ENCODE results near the gene PHRF1. TPM values are rescaled to one million over a fixed set of nuclear protein-coding genes. Genes with fewer than 3 reads are reported as not detected.

PHRF1 gene
- total and polyA plus RNA-seq, 9 of the 15 experiments (the other 6 are each of a cell fraction or from before 2014, with no cell fraction given), result 0.07 to 37.2 (median 7.7) TPM

DNA sequence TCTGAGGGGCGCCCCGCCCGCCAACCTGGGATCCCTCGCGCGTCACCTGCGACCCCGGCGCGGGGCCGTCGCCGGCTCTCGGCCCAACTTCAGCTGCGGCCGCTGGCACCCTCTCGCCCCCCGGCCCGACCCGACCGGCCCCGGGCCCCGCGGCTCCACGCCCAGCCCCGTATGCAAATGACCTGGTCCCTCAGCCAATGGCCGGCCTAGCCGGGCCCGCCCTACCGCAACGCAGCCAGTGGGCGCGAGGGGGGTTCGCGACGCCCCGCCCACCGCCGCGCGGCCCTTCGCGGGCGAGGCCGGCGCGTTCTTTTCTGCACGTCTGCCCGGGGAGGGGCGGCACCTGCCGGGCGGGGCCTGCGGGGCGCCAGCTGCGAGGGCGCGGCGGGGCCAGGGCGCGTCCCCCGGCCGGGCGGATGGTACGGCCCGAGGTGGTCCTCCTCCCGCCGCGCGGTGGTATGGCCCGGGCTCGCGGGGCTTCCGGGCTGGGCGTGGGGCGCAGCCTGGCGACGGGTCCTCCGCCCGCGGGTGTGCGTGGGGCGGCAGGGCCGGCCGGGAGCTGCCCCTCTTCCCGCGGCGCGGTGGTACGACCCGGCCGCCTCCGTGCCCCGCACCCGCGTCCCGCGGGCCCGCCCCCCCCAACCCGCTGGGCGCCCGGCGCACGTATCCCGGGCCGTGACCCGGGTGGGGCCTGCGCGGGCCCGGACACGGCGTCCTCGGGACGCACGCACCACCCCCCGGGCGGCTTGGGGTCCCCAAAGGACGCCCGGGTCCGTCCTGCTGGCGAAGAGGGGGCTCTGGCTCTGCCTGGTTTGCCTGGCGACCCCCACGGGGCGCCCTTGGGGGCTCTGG, 7.7 kb upstream of the PHRF1 start (continued):
- TF ChIP-seq, protein P1, sequence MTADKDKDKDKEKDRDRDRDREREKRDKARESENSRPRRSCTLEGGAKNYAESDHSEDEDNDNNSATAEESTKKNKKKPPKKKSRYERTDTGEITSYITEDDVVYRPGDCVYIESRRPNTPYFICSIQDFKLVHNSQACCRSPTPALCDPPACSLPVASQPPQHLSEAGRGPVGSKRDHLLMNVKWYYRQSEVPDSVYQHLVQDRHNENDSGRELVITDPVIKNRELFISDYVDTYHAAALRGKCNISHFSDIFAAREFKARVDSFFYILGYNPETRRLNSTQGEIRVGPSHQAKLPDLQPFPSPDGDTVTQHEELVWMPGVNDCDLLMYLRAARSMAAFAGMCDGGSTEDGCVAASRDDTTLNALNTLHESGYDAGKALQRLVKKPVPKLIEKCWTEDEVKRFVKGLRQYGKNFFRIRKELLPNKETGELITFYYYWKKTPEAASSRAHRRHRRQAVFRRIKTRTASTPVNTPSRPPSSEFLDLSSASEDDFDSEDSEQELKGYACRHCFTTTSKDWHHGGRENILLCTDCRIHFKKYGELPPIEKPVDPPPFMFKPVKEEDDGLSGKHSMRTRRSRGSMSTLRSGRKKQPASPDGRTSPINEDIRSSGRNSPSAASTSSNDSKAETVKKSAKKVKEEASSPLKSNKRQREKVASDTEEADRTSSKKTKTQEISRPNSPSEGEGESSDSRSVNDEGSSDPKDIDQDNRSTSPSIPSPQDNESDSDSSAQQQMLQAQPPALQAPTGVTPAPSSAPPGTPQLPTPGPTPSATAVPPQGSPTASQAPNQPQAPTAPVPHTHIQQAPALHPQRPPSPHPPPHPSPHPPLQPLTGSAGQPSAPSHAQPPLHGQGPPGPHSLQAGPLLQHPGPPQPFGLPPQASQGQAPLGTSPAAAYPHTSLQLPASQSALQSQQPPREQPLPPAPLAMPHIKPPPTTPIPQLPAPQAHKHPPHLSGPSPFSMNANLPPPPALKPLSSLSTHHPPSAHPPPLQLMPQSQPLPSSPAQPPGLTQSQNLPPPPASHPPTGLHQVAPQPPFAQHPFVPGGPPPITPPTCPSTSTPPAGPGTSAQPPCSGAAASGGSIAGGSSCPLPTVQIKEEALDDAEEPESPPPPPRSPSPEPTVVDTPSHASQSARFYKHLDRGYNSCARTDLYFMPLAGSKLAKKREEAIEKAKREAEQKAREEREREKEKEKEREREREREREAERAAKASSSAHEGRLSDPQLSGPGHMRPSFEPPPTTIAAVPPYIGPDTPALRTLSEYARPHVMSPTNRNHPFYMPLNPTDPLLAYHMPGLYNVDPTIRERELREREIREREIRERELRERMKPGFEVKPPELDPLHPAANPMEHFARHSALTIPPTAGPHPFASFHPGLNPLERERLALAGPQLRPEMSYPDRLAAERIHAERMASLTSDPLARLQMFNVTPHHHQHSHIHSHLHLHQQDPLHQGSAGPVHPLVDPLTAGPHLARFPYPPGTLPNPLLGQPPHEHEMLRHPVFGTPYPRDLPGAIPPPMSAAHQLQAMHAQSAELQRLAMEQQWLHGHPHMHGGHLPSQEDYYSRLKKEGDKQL (CRISPR knock-in tag; IDR thresholded peaks at IDR 0.05; ENCODE audit: borderline replicate concordance), result no peak
- TF ChIP-seq ZNF311 (CRISPR knock-in tag; IDR thresholded peaks at IDR 0.05) (no peak), MBD2 (IDR thresholded peaks at IDR 0.05; ENCODE audit: borderline replicate concordance, low read depth) (peak; percentile 58; the same call in 1 of the 2 replicates), ATF1 (CRISPR knock-in tag; IDR thresholded peaks at IDR 0.05) (peak; percentile 36; the same call in 1 of the 2 replicates), ATF1 (tag; IDR thresholded peaks at IDR 0.05) (no peak), KDM1A (IDR thresholded peaks at IDR 0.05) (no peak), ELF1 (tag; IDR thresholded peaks at IDR 0.05) (peak; percentile 73), ZNF23 (CRISPR knock-in tag; IDR thresholded peaks at IDR 0.05) (no peak), SMAD4 (CRISPR knock-in tag; conservative IDR thresholded peaks at IDR 0.05) (peak; percentile 92), GABPA (tag; conservative IDR thresholded peaks at IDR 0.05; ENCODE audit: low read depth) (peak; percentile 47), RHOXF2B (CRISPR knock-in tag; conservative IDR thresholded peaks at IDR 0.05) (no peak), NCOA6 (IDR thresholded peaks at IDR 0.05) (no peak), XRCC3 (IDR thresholded peaks at IDR 0.05) (no peak), HMGN3 (IDR thresholded peaks at IDR 0.05; ENCODE audit: borderline replicate concordance, extremely low read depth, insufficient read length, low read depth, low read length) (peak; percentile 46), HMG20A (CRISPR knock-in tag; conservative IDR thresholded peaks at IDR 0.05) (no peak), CAMTA2 (CRISPR knock-in tag; conservative IDR thresholded peaks at IDR 0.05) (no peak), ZNF253 (CRISPR knock-in tag; conservative IDR thresholded peaks at IDR 0.05) (no peak)
- TF ChIP-seq, protein P2, sequence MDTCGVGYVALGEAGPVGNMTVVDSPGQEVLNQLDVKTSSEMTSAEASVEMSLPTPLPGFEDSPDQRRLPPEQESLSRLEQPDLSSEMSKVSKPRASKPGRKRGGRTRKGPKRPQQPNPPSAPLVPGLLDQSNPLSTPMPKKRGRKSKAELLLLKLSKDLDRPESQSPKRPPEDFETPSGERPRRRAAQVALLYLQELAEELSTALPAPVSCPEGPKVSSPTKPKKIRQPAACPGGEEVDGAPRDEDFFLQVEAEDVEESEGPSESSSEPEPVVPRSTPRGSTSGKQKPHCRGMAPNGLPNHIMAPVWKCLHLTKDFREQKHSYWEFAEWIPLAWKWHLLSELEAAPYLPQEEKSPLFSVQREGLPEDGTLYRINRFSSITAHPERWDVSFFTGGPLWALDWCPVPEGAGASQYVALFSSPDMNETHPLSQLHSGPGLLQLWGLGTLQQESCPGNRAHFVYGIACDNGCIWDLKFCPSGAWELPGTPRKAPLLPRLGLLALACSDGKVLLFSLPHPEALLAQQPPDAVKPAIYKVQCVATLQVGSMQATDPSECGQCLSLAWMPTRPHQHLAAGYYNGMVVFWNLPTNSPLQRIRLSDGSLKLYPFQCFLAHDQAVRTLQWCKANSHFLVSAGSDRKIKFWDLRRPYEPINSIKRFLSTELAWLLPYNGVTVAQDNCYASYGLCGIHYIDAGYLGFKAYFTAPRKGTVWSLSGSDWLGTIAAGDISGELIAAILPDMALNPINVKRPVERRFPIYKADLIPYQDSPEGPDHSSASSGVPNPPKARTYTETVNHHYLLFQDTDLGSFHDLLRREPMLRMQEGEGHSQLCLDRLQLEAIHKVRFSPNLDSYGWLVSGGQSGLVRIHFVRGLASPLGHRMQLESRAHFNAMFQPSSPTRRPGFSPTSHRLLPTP (IDR thresholded peaks at IDR 0.05; ENCODE audit: borderline replicate concordance, extremely low read depth, insufficient read length), result no peak
- TF ChIP-seq, protein P3, sequence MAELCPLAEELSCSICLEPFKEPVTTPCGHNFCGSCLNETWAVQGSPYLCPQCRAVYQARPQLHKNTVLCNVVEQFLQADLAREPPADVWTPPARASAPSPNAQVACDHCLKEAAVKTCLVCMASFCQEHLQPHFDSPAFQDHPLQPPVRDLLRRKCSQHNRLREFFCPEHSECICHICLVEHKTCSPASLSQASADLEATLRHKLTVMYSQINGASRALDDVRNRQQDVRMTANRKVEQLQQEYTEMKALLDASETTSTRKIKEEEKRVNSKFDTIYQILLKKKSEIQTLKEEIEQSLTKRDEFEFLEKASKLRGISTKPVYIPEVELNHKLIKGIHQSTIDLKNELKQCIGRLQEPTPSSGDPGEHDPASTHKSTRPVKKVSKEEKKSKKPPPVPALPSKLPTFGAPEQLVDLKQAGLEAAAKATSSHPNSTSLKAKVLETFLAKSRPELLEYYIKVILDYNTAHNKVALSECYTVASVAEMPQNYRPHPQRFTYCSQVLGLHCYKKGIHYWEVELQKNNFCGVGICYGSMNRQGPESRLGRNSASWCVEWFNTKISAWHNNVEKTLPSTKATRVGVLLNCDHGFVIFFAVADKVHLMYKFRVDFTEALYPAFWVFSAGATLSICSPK (IDR thresholded peaks at IDR 0.05; ENCODE audit: borderline replicate concordance), result no peak

Data from K562 (cell line).